Lower leg skin (tissue), 4 donors: ENCODE data around the gene MCM3AP. TPM values are rescaled to one million over a fixed set of nuclear protein-coding genes. Genes with fewer than 3 reads are reported as not detected.

ENCODE experiments used
- DNase-seq, 2 donors: peaks; one replicate each; pipeline ENCODE4 v3.0.0-alpha.2; 2019; ENCODE audit warnings: low spot score in 2 of 2
- H3K4me3 ChIP-seq: fragments of 200-600 bp; sonication (generic); 2 replicates; pipeline ENCODE4 v1.5.1; 2017; ENCODE audit warnings: mild to moderate bottlenecking, low read depth; ENCODE audit not compliant: poor library complexity, severe bottlenecking
- POLR2A ChIP-seq, 2 donors: fragments of 450-650 bp; IDR thresholded peaks; one replicate each; pipeline ENCODE4 v1.6.1; 2016 to 2017; ENCODE audit warnings: antibody characterized with exemption in 2 of 2, mild to moderate bottlenecking in 1 of 2, moderate library complexity in 1 of 2
- WGBS, 2 donors: methylation state at CpG; one replicate each; pipeline ENCODE4 v1.1.5; 2018; 5-methylcytosine and 5-hydroxymethylcytosine counted together
- intact Hi-C: fragments of 100-400 bp; cut with DNase I; formaldehyde crosslinking; loops from one replicate; pipeline ENCODE4 v1.15.0; 2023; ENCODE audit warnings: low total_unique reads
- total RNA-seq, 4 donors: library from RNA; depleted of rRNA; stranded (reverse); fragments of >200 nt; gene quantifications; one replicate each; pipeline ENCODE4 v1.1.0, GENCODE V29; 2016

Gene MCM3AP
- total RNA-seq, 4 donors from 2014 or later = 45.5 to 71.4 (median 57.7) TPM

DNA sequence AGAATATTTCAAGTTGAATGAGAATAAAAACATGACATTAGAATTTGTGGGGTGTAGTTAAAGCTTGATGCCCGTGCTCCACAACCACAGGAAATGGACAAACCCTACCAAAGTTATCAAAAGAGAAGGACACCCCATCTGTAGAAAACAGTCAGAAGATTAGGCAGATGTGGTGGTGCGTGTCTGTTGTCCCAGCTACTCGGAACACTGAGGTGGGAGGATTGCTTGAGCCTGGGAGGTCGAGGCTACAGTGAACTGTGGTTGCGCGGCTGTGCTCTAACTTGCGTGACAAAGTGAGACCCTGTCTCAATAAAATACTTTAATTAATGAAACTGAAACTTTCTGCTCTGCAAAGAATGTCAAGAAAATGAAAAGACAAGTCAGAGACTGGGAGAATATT, 99.7 kb downstream of the MCM3AP start:
- no peak overlapping the region for H3K4me3 ChIP-seq
- TF ChIP-seq POLR2A (IDR thresholded peaks at IDR 0.05) = no peak

More for the DNA sequence above, 99.7 kb downstream of the MCM3AP start:
- 86 to 87% methylated on average over 7 of the region's 7 CpGs for WGBS, 2 donors
- intact Hi-C loops = no loop called here
- DNase-seq = no peak

Other genes with a start within 250 kb of the MCM3AP start
- gene COL6A2, start 187.5 kb downstream of the MCM3AP start, total RNA-seq = 100 to 1,000 TPM; 137 to 543 (median 164) TPM
- under 1 TPM in 1 of 4 donors, not detected in 3; 0.29 TPM for gene FTCD, start 130.0 kb downstream of the MCM3AP start, total RNA-seq
- gene SPATC1L, start 101.2 kb downstream of the MCM3AP start, total RNA-seq = 1 to 10 TPM; 2.1 to 7.5 (median 4.0) TPM
- gene LSS, start 56.8 kb downstream of the MCM3AP start, total RNA-seq = 100 to 1,000 TPM in 1 of 4 donors, 10 to 100 TPM in 3; 60.8 to 165 (median 81.7) TPM
- gene YBEY, start 731 bp upstream of the MCM3AP start, total RNA-seq = 10 to 100 TPM in 3 of 4 donors, 1 to 10 TPM in 1; 7.4 to 21.7 (median 17.0) TPM
- gene C21orf58, start 38.3 kb upstream of the MCM3AP start, total RNA-seq = 1 to 10 TPM; 2.2 to 4.8 (median 2.3) TPM
- 10 to 100 TPM; 30.3 to 44.0 (median 33.3) TPM for gene PCNT, start 38.5 kb upstream of the MCM3AP start, total RNA-seq
- 10 to 100 TPM; 37.3 to 77.8 (median 38.5) TPM for gene DIP2A, start 173.3 kb upstream of the MCM3AP start, total RNA-seq